Upper lobe of left lung (tissue), 6 donors: ENCODE data around the gene ETV7. TPM values are rescaled to one million over a fixed set of nuclear protein-coding genes. Genes with fewer than 3 reads are reported as not detected.

ENCODE experiments used
- ATAC-seq, 2 donors: fragments of 200-7000 bp; cut with Tn5 transposase; one replicate each; pipeline ENCODE4 v1.9.1; 2022; ENCODE audit warnings: mild to moderate bottlenecking in 2 of 2, moderate library complexity in 2 of 2; ENCODE audit not compliant: low FRiP score in 2 of 2
- DNase-seq, 2 donors: peaks; one replicate each; pipeline ENCODE4 v3.0.0-alpha.2; 2019 to 2020
- H3K27ac ChIP-seq, 4 donors: fragments of 200-600 bp; sonication (generic); one replicate each; pipeline ENCODE4 v1.5.1; 2016 to 2019
- H3K27me3 ChIP-seq, 4 donors: fragments of 200-600 bp; sonication (generic); one replicate each; pipeline ENCODE4 v1.5.1; 2017 to 2019
- H3K36me3 ChIP-seq, 4 donors: fragments of 200-600 bp; sonication (generic); one replicate each; pipeline ENCODE4 v1.5.1; 2016 to 2019
- H3K4me1 ChIP-seq, 4 donors: fragments of 200-600 bp; sonication (generic); one replicate each; pipeline ENCODE4 v1.5.1; 2018 to 2019
- H3K4me3 ChIP-seq, 4 donors: fragments of 200-600 bp; sonication (generic); one replicate each; pipeline ENCODE4 v1.5.1; 2017 to 2019; ENCODE audit warnings: mild to moderate bottlenecking in 2 of 4, moderate library complexity in 1 of 4
- H3K9me3 ChIP-seq, 4 donors: fragments of 200-600 bp; sonication (generic); one replicate each; pipeline ENCODE4 v1.5.1; 2018 to 2019
- EP300 ChIP-seq, 4 donors: sonication (generic); formaldehyde crosslinking; IDR thresholded peaks; one replicate each; pipeline ENCODE4 v1.5.1; 2017; ENCODE audit warnings: antibody characterized with exemption in 4 of 4, control low read depth in 2 of 4
- POLR2A ChIP-seq, 4 donors: fragments of 450-650 bp; IDR thresholded peaks; one replicate each; pipeline ENCODE4 v1.5.1; 2016 to 2017; ENCODE audit warnings: antibody characterized with exemption in 4 of 4, mild to moderate bottlenecking in 2 of 4
- POLR2AphosphoS5 ChIP-seq, 2 donors: sonication (generic); formaldehyde crosslinking; IDR thresholded peaks; one replicate each; pipeline ENCODE4 v1.5.1; 2017; ENCODE audit warnings: antibody characterized with exemption in 2 of 2
- WGBS, 2 donors: methylation state at CpG; one replicate each; pipeline ENCODE4 v1.1.5; 2017 to 2018; 5-methylcytosine and 5-hydroxymethylcytosine counted together
- total RNA-seq, 6 donors: library from RNA; depleted of rRNA in 4 of 6; stranded (reverse); fragments of >200 nt in 4 of 6; gene quantifications; one replicate each; pipeline versions ENCODE4 v1.1.0 to v1.2.1, GENCODE V29; 2016 to 2021
- TF ChIP-seq, protein P1 (sequence below), 6 experiments: fragments of 450-650 bp in 4 of 6; fragments of 200-600 bp in 2 of 6; sonication (generic) in 2 of 6; IDR thresholded peaks; one replicate each; pipeline ENCODE4 v1.5.1; 2016 to 2019; ENCODE audit warnings: antibody characterized with exemption in 6 of 6
- donor health status: DM: no; HTN: no; CAD: no; lungs with moderate emphysema.
- donor health status: DM: no; HTN: yes; CAD: no; lungs with severe emphysema.

Gene ETV7
- total RNA-seq, 6 donors from 2014 or later: 2.0 to 10.5 (median 4.2) TPM

DNA sequence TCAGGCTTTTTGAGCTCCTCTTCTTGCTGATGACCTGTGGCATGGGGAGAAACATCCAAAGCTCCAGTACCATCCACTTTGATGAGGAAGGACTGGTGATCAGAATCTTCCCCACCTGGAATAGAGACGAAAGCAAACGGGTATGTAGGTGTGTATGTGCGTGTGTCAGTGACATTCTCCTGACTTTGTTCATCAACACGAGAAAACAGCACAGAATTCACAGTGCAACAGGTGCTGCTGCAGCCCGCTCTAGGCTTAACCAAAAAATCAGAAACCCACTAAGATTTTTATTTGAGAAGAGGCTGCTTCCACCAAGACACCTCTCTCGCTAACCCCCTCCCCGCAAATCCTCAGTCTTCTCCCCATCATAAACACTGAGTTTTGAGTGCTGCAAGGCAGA lies 58.9 kb downstream of the ETV7 start:
- ATAC-seq (no peak), DNase-seq (no peak)
- H3K27ac ChIP-seq: no peak overlapping the region
- no peaks in the 10 kb centered on the region for H3K4me1 ChIP-seq
- no peaks in the 10 kb centered on the region for H3K36me3 ChIP-seq
- WGBS, 2 donors: 81 to 88% methylated on average over 7 of the region's 7 CpGs
- no peak for TF ChIP-seq POLR2A (IDR thresholded peaks at IDR 0.05)
- TF ChIP-seq, protein P1, sequence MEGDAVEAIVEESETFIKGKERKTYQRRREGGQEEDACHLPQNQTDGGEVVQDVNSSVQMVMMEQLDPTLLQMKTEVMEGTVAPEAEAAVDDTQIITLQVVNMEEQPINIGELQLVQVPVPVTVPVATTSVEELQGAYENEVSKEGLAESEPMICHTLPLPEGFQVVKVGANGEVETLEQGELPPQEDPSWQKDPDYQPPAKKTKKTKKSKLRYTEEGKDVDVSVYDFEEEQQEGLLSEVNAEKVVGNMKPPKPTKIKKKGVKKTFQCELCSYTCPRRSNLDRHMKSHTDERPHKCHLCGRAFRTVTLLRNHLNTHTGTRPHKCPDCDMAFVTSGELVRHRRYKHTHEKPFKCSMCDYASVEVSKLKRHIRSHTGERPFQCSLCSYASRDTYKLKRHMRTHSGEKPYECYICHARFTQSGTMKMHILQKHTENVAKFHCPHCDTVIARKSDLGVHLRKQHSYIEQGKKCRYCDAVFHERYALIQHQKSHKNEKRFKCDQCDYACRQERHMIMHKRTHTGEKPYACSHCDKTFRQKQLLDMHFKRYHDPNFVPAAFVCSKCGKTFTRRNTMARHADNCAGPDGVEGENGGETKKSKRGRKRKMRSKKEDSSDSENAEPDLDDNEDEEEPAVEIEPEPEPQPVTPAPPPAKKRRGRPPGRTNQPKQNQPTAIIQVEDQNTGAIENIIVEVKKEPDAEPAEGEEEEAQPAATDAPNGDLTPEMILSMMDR (IDR thresholded peaks at IDR 0.05): no peak
- TF ChIP-seq POLR2AphosphoS5 (IDR thresholded peaks at IDR 0.05): no peak
- no peak for TF ChIP-seq EP300 (IDR thresholded peaks at IDR 0.05)
- H3K27me3 ChIP-seq: no peaks in the 10 kb centered on the region
- H3K9me3 ChIP-seq: no peaks in the 10 kb centered on the region
- H3K4me3 ChIP-seq: no peak overlapping the region

DNA sequence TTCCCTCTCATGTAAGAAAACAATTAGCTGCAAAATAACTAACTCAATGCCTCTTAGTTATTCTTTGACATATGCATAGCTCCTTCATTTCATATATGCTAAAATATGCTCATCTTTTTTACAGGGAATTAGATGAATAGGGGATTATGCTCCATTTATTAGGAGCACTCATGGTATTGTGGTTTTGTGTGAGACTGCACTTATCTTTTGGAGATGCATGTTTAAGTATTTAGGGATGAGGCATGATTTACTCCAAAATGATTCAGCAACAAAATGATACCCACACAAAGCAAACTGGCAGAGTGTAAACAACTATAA lies 59.6 kb downstream of the ETV7 start:
- H3K9me3 ChIP-seq: no peaks in the 10 kb centered on the region
- no peaks in the 10 kb centered on the region for H3K36me3 ChIP-seq
- no peaks in the 10 kb centered on the region for H3K4me1 ChIP-seq
- no peaks in the 10 kb centered on the region for H3K27me3 ChIP-seq
- H3K27ac ChIP-seq: no peak overlapping the region
- DNase-seq (no peak), ATAC-seq (no peak)
- TF ChIP-seq POLR2AphosphoS5 (IDR thresholded peaks at IDR 0.05) (no peak), EP300 (IDR thresholded peaks at IDR 0.05) (no peak), POLR2A (IDR thresholded peaks at IDR 0.05) (no peak)
- TF ChIP-seq, protein P1 (IDR thresholded peaks at IDR 0.05): no peak
- H3K4me3 ChIP-seq: no peak overlapping the region

DNA sequence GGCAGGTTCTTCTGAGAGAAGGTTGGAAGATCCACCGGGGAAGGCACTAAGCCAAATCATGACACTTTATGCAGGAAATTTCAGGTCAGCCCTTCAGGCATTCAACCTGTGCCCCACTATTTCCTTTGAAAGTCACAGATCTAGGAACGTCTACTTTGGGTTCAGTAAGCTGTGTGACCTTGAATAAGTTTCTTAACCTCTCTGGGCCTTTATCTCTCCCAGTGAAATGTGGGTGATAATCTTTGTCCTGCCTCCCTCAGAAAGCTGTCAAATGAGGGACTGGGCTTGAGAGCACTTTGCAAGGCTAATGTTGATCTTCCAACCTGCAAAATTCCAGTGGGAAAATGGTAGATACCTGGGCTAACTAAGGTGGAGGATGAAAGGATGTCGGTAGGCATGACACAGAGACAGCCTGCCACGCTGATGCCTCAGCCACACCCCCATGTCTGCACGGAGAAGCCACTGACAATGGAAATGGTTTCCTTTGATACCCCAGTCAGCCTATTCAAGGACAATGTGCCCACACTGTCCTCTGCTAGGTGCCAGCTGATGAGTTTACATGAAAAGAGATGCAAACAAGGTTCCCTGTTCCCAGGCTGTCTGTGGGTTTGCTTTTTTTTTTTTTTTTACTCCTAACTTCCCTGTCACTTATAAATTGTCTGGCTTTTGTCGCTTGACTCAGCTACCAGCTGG lies 60.1 kb downstream of the ETV7 start:
- Histone ChIP-seq H3K36me3 (no peaks in the 10 kb centered on the region), H3K27me3 (no peaks in the 10 kb centered on the region), H3K9me3 (no peaks in the 10 kb centered on the region), H3K4me1 (no peaks in the 10 kb centered on the region), H3K27ac (no peak overlapping the region), H3K4me3 (no peak overlapping the region)
- DNase-seq (no peak), ATAC-seq (no peak)
- WGBS, 2 donors: 32 to 40% methylated on average over 6 of the region's 6 CpGs
- no peak for TF ChIP-seq POLR2A (IDR thresholded peaks at IDR 0.05)
- TF ChIP-seq, protein P1 (IDR thresholded peaks at IDR 0.05): no peak
- no peak for TF ChIP-seq EP300 (IDR thresholded peaks at IDR 0.05)
- TF ChIP-seq POLR2AphosphoS5 (IDR thresholded peaks at IDR 0.05): no peak

DNA sequence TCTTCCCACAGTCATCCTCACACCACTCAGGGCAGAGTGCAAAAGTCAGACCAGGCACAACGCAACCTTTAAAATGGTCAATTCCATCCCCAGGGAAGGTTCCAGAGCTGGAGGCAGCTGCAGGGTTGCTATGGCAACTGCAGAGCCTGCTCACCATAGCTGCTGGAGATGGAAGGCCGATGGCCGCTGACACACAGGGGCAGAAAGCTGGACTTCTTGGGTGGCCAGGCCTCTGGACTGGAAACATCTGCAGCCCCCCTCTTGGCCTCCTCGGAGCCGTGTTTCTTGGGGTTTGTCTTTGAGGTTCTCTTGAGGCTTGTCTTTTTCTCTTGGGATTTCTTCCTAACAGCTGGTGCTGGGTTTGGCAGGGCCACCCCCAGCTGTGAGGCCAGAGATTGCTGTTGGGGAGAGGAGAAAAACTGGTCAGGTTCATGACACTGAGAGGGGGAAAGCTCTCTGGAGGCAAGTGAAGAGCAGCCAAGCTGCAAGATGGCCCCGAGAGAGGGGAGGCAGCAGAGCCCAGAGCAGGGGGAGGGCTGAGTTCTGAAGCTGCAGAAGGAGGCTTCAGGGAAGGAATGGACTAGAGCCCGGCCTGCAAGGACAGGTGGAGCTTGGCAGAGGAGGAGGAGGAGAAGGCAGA lies 61.0 kb downstream of the ETV7 start:
- H3K36me3 ChIP-seq: no peaks in the 10 kb centered on the region
- no peaks in the 10 kb centered on the region for H3K9me3 ChIP-seq
- peak in 1 of 2 donors; percentile 32 for TF ChIP-seq POLR2AphosphoS5 (IDR thresholded peaks at IDR 0.05)
- TF ChIP-seq, protein P1 (IDR thresholded peaks at IDR 0.05): no peak
- whole genome bisulfite sequencing, 2 donors: 29 to 75% methylated on average over 2 to 7 of the region's 7 CpGs
- no peak overlapping the region for H3K27ac ChIP-seq
- no peaks in the 10 kb centered on the region for H3K4me1 ChIP-seq
- no peak overlapping the region for H3K4me3 ChIP-seq
- DNase-seq (no peak), ATAC-seq (no peak)
- H3K27me3 ChIP-seq: no peaks in the 10 kb centered on the region

DNA sequence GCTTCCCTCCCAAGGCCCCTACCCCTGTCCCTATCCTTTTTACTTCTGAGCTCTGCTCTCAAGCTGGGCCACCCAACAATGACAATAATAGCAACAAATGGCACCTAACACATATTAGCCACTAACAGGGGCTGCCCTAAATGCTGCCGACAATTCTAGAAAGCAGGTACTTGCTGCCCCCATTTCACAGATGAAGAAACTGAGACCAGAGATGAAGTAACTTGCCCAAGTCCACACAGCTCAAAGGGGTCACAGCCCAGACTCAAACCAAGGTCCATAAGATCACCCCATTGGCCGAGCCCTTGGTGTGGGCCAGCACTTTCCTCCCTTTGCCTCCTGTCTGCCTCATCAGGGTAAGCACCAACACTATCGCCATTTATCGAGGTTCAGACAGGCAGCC lies 62.8 kb downstream of the ETV7 start:
- no peak for TF ChIP-seq POLR2AphosphoS5 (IDR thresholded peaks at IDR 0.05)
- H3K4me1 ChIP-seq: no peaks in the 10 kb centered on the region
- 89 to 95% methylated on average over 4 of the region's 4 CpGs for WGBS, 2 donors

More for the DNA sequence above, 62.8 kb downstream of the ETV7 start:
- Histone ChIP-seq H3K9me3 (no peaks in the 10 kb centered on the region), H3K27ac (no peak overlapping the region), H3K4me3 (no peak overlapping the region), H3K27me3 (no peaks in the 10 kb centered on the region), H3K36me3 (no peaks in the 10 kb centered on the region)
- DNase-seq (no peak), ATAC-seq (no peak)
